Lung microvascular endothelial cell (primary cell): ENCODE results near the gene TTC39B. TPM values are rescaled to one million over a fixed set of nuclear protein-coding genes. Genes with fewer than 3 reads are reported as not detected.
A peak's percentile ranks its signal among the peaks of the same experiment; 100 is the strongest.

Experiments used
- DNase-seq, 2 donors: peaks; one replicate each; pipeline versions ENCODE4 v3.0.0 to v3.0.0-alpha.2; 2010; ENCODE audit warnings: low read depth in 2 of 2
- total RNA-seq: library from RNA; depleted of rRNA; stranded (reverse); fragments of >200 nt; gene quantifications from 2 replicates; pipeline ENCODE4 v1.2.1, GENCODE V29; 2014

The TTC39B gene
- total RNA-seq, 1 donor from 2014 or later, result 1.8 TPM

DNA sequence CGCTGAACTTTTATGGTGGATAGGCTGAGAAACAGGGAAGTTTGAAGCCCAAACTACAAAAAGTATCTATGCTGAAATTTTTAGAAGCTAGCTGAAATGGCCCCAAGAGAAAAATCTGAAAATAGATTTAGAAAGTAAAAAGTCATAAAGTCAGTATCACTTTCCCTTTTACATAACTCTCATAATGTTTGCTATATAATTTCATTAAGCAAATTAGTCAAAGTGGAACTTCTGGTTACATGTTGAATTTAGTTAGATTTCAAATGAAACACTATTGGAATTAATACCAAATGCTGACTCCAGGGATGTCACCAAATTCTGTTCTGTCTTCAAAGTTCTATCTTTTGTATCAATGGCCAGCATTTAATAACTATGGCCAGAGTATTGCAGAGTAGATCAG is 126.9 kb downstream of the TTC39B start:
- DNase-seq, result no peak

GRCh38 chr9:15178631-15179030 is 128.4 kb downstream of the TTC39B start:
- DNase-seq, result no peak

- DNase-seq, result peak in 1 of 2 donors; percentile 11
Observed at GRCh38 chr9:15176836-15177235, 130.2 kb downstream of the TTC39B start.

DNA sequence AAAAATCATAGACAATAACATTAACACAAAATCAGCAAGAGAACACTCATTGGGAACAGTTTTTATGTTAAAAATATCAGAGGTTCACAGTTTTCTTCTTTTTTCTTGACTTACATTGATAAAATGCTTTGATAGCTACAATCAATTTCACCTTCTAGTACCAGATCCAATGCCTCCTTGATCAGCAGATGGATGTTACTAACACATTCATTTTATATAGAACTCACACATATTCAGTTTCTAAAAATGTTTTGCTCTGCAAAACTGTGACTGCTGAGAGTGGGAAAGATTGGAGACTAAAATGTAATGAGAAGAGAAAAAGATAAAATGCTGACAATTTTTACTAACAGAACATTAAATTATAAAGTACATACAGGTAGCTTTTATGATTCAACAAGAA is 143.1 kb downstream of the TTC39B start:
- DNase-seq, result no peak

DNA sequence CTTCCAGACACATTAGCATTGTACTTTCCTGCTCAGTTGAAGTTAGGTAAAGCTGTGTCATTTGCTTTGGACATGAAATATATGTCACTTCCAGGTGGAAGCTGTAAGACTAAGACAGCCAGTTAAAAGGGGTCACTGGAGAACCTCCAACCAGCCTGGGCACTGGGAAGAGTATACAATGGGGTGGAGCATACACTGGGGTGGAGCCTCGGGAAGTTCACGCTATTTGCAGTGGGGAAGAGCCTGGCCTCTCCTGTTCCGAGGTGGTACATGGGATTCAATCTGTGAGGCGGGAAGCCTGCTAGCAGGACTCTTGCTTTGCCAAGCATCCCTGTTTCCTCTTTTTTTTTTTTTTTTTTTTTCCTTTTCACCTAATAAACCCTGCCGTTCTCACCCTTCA is 145.3 kb downstream of the TTC39B start:
- DNase-seq, result no peak

DNA sequence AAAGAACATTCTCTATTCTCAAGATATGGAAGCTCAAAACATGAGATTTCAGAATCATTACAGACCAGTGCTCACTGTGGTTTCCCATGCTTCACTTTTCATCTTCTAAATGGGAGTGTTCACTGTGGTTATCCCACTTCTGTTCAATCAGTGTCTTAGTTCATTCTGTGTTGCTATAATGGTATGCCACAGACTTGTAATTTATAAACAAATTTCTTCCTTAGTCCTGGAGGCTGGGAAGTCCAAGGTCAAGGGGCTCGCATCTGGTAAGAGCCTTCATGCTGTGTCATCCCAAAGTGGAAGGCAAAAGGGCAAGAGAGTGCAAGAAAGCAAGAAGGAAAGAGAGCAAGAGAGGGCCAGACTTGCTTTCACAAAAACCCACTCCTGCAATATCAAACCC is 146.3 kb downstream of the TTC39B start:
- peak in 1 of 2 donors; percentile 77 for DNase-seq

DNA sequence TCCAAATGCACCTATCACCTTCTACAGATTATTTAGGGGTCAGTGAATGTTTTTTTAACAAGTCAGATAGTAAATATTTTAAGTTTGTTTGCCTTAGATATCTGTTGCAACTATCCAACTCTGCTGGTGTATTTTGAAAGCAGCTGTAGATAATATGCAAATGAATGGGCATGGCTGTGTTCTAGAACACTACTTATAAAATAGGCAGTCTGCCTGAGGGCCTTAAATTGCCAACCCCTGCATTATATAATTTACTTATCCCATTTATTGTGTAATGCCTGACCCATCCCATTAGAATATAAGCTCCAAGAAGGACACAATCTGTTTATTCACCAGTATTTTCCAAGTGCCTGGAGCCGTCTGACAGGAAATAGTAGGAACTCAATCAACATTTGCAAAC is 149.0 kb downstream of the TTC39B start:
- peak in 1 of 2 donors; percentile 22 for DNase-seq

- peak; percentile 9 to 44 for DNase-seq
Observed at GRCh38 chr9:15157381-15157780, 149.6 kb downstream of the TTC39B start.

- DNase-seq, result peak in 1 of 2 donors; percentile 7
Observed at GRCh38 chr9:15156241-15156640, 150.8 kb downstream of the TTC39B start.

DNA sequence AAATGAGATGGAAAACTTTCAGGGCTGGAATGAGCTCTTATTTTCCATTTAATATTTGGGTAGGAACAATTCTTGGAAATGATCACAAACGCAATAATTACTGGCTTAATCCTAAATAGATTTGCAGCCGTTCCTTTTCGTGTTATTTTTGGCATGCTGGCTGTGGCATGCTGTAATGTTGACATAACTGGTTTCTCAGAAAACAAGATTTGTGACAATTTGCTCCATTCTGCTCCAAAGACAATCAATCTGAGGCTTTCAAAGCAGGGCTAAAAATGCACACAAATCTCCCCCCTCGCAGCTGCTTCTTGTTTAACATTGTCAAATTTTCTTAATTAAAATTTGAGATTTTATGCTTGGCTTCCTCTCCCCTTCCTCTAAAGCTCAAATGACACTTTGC is 151.2 kb downstream of the TTC39B start:
- DNase-seq, result peak; percentile 78 to 97

GRCh38 chr9:15155323-15155722 is 151.7 kb downstream of the TTC39B start:
- peak in 1 of 2 donors; percentile 33 for DNase-seq

DNA sequence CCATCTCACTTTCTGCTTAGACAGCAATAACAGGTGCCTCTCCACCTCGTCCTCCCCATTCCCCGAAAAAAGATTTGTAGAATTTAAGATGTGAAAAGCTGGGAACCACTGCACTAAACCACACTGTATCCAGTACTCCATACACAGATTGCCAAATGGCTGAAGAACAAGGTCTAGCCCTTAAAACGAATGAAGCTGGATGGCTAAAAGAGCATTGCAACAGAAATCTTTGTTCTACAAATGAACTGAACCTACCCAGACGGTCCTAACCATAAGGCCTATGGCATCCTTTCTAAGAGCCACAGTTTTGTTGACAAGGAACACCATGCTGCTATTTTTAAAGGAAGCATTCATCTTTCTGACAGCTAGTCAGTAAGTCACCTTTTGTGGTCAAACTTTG is 152.3 kb downstream of the TTC39B start:
- DNase-seq, result peak in 1 of 2 donors; percentile 4

GRCh38 chr9:15153961-15154360 is 153.1 kb downstream of the TTC39B start:
- peak in 1 of 2 donors; percentile 45 for DNase-seq

DNA sequence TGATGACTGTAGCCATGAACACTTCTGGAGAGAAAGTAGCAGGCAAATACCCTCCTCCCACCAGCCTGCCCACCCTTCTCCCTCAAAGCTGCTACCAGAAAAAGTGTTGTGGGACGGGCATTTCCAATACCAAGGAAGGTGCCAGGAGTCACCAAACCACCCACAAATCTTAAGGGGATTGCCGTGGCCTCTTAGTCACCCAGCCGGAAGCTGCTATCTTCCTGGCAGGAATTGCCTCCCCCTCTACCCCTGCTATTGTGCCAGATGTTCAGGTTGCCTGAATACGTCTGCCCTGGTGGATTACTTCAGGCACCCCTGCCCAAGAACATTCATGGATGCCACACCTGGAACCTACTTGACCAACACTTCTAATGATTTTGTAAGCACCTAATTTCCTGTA is 156.1 kb downstream of the TTC39B start:
- DNase-seq, result peak in 1 of 2 donors; percentile 72

GRCh38 chr9:15149450-15149849 is 157.6 kb downstream of the TTC39B start:
- peak; percentile 55 to 90 for DNase-seq

DNA sequence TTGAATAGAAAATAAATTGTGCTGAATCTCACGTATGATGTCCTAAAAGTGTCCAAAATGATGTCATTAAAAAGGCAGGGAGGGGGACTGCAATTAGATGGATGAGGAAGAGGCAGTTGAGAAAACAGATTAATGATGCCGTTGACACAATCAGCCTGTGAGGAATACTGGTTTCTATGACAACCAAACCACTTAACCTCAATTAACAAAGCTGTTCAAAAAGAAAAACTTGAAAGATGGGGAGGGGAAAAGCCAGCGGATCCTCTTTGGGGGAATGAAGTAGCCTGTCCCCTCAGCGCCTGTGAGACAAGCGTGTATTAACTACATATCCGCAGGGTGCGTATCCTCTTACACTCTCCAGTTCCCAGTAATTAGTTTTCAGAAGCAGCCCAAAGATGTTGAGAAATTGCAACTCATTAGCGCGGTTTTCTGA is 160.7 kb downstream of the TTC39B start:
- no peak for DNase-seq

GRCh38 chr9:15144622-15145061 is 162.4 kb downstream of the TTC39B start:
- peak in 1 of 2 donors; percentile 4 for DNase-seq

GRCh38 chr9:15142878-15143534 is 164.0 kb downstream of the TTC39B start:
- peak; percentile 72 to 78 for DNase-seq

DNA sequence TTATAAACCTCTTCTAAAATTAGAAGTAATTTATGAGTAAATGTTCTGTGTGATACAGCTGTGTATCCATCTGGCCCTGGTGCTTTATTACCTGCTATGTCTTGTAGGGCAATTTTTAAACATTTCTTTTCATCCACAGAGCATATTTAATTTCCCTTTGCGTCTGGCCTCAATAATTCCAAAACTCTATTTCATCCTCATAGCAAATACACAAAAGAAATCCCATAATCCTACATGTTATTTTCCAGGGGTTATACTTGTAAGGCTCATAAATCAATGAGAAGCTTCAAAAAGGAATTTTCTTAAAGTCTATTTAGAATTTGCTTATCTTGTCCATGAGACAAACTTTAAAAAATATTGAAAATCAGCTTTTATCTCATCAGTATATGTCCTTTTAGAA is 167.0 kb downstream of the TTC39B start:
- DNase-seq, result no peak

DNA sequence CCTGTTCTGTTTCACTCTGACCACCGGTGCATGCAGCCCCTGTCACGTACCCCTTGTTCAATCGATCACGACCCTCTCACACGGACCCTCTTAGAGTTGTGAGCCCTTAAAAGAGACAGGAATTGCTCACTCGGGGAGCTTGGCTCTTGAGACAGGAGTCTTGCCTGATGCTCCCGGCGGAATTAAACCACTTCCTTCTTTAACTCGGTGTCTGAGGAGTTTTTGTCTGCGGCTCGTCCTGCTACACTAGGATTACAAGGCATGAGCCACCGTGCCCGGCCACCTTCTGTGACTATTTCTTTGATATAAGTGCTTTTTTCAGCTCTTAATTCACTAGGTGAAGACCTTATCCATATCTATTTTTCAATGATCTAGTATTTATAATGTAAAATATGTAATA is 167.5 kb downstream of the TTC39B start:
- DNase-seq, result no peak

GRCh38 chr9:15138357-15138686 is 168.7 kb downstream of the TTC39B start:
- no peak for DNase-seq

GRCh38 chr9:15137658-15138356 is 169.2 kb downstream of the TTC39B start:
- DNase-seq, result no peak

DNA sequence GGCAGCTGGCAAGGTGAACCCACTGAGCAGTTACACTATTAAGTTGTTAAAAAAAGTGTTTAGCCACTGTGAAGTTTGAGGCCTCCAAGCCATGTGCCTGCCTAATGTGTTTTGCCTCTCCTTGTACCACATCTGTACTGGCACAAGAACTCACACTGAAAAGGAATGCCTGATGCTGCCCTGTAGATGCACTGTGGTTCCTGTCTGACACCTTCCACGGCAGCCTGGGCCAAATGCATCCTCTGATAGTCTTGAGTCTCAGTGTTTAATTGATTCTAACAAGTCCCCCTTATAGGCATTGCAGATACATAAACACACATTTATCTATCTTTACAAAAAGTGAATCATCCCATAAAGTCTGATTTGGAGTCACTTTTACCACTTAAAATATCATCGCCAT is 169.9 kb downstream of the TTC39B start:
- DNase-seq, result no peak
